Smooth muscle cell (in vitro differentiated cells): ENCODE measurements around the gene PRKCI. TPM values are rescaled to one million over a fixed set of nuclear protein-coding genes. Genes with fewer than 3 reads are reported as not detected.

Source experiments
- DNase-seq: peaks from one replicate; lab custom pipeline; 2025; ENCODE audit not compliant: unreplicated experiment; lab: John Stamatoyannopoulos, UW
- H2AFZ ChIP-seq: fragments of 200-600 bp; sonication (generic); 2 replicates; pipeline ENCODE4 v1.6.0; 2016; ENCODE audit warnings: antibody characterized with exemption, low read depth, mild to moderate bottlenecking
- H3F3A ChIP-seq: fragments of 200-600 bp; sonication (generic); 2 replicates; pipeline ENCODE4 v1.6.0; 2017; ENCODE audit warnings: antibody characterized with exemption, low read depth
- H3K27ac ChIP-seq: fragments of 200-600 bp; sonication (generic); 2 replicates; pipeline ENCODE4 v1.5.1; 2016; ENCODE audit warnings: low read depth, mild to moderate bottlenecking
- H3K27me3 ChIP-seq: fragments of 200-600 bp; sonication (generic); 2 replicates; pipeline ENCODE4 v1.6.1; 2016; ENCODE audit warnings: low read depth, mild to moderate bottlenecking
- H3K36me3 ChIP-seq: fragments of 200-600 bp; sonication (generic); 2 replicates; pipeline ENCODE4 v1.5.1; 2016; ENCODE audit warnings: low read depth
- H3K4me1 ChIP-seq: fragments of 200-600 bp; sonication (generic); 2 replicates; pipeline ENCODE4 v1.5.1; 2016; ENCODE audit warnings: low read depth
- H3K4me2 ChIP-seq: fragments of 200-600 bp; sonication (generic); 2 replicates; pipeline ENCODE4 v1.6.0; 2016; ENCODE audit warnings: mild to moderate bottlenecking
- H3K4me3 ChIP-seq: fragments of 200-600 bp; sonication (generic); 2 replicates; pipeline ENCODE4 v1.5.1; 2016; ENCODE audit warnings: mild to moderate bottlenecking
- H3K79me2 ChIP-seq: fragments of 200-600 bp; sonication (generic); 2 replicates; pipeline ENCODE4 v1.6.0; 2016; ENCODE audit warnings: low read depth, mild to moderate bottlenecking
- H3K9ac ChIP-seq: fragments of 200-600 bp; sonication (generic); 2 replicates; pipeline ENCODE4 v1.6.0; 2016; ENCODE audit warnings: low read depth
- H3K9me3 ChIP-seq: fragments of 200-600 bp; sonication (generic); replicated peaks from 2 replicates; pipeline ENCODE4 v1.5.1; 2016; ENCODE audit warnings: low read depth
- H4K20me1 ChIP-seq: fragments of 200-600 bp; sonication (generic); 2 replicates; pipeline ENCODE4 v1.6.0; 2016; ENCODE audit warnings: low read depth
- WGBS: methylation state at CpG from one replicate; pipeline ENCODE4 v1.1.7; 2016; ENCODE audit warnings: low lambda C conversion rate; 5-methylcytosine and 5-hydroxymethylcytosine counted together
- polyA plus RNA-seq: library from polyadenylated mRNA; unstranded; fragments of >200 nt; fragmentation: Nextera tagmentation; extraction: Ambion mirVana; gene quantifications from 2 replicates; pipeline ENCODE4 v1.2.1, GENCODE V29; 2016
- total RNA-seq: library from RNA; depleted of rRNA; stranded (reverse); fragments of >200 nt; gene quantifications from 2 replicates; pipeline ENCODE4 v1.2.3, GENCODE V29; 2014
- TF ChIP-seq, protein P1 (sequence below): fragments of 200-600 bp; sonication (generic); IDR thresholded peaks from 2 replicates; pipeline ENCODE4 v1.5.1; 2017; ENCODE audit warnings: borderline replicate concordance, mild to moderate bottlenecking, antibody characterized with exemption; ENCODE audit not compliant: insufficient read depth, poor library complexity, severe bottlenecking

PRKCI gene
- total and polyA plus RNA-seq, 2 experiments from 2014 or later: 20.0 to 62.6 TPM

DNA sequence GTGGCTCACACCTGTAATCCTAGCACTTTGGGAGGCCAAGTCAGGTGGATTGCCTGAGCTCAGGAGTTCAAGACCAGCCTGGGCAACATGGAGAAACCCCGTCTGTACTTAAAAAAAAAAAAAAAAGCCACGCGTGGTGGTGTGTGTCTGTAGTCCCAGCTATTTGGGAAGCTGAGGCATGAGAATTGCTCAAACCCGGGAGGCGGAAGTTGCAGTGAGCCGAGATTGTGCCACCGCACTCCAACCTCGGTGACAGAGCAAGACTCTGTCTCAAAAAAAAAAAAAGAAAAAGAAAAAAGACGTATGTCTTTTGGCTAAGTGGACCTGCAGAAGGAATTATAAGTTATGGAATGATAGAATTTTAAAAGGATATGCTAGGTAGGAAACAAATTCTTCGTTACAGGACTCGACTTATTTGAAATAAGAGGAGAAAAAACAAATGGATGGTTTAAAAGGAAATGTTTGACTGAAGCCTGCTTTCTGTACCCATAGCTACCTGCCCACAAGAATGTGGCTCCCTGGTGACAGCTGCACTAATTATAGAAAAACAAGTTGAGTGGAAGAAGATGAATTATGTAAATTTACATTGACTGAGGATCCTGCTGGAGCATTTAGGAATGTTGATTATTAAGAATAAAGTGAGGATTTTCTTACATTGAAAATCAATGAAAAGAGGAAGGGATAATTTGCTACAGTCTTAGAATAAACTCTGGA, 99.3 kb downstream of the PRKCI start:
- Histone ChIP-seq H4K20me1 (no peaks in the 10 kb centered on the region), H3K36me3 (no peaks in the 10 kb centered on the region), H3K27ac (peak overlapping the region; percentile 98), H3K27me3 (no peaks in the 10 kb centered on the region), H3K4me1 (peaks cover 5% of the 10 kb centered on the region), H3K9me3 (no peaks in the 10 kb centered on the region), H3K9ac (peak overlapping the region; percentile 87), H3K79me2 (no peaks in the 10 kb centered on the region), H2AFZ (no peak overlapping the region), H3F3A (no peaks in the 10 kb centered on the region), H3K4me3 (no peak overlapping the region), H3K4me2 (peak overlapping the region; percentile 60)
- WGBS: 76% methylated on average over 11 of the region's 11 CpGs
- TF ChIP-seq, protein P1, sequence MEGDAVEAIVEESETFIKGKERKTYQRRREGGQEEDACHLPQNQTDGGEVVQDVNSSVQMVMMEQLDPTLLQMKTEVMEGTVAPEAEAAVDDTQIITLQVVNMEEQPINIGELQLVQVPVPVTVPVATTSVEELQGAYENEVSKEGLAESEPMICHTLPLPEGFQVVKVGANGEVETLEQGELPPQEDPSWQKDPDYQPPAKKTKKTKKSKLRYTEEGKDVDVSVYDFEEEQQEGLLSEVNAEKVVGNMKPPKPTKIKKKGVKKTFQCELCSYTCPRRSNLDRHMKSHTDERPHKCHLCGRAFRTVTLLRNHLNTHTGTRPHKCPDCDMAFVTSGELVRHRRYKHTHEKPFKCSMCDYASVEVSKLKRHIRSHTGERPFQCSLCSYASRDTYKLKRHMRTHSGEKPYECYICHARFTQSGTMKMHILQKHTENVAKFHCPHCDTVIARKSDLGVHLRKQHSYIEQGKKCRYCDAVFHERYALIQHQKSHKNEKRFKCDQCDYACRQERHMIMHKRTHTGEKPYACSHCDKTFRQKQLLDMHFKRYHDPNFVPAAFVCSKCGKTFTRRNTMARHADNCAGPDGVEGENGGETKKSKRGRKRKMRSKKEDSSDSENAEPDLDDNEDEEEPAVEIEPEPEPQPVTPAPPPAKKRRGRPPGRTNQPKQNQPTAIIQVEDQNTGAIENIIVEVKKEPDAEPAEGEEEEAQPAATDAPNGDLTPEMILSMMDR: no peak
- no peak for DNase-seq

GRCh38 chr3:170322566-170323269, 100.5 kb downstream of the PRKCI start:
- Histone ChIP-seq H3F3A (no peaks in the 10 kb centered on the region), H3K27me3 (no peaks in the 10 kb centered on the region), H2AFZ (peak overlapping the region; percentile 66), H3K4me1 (peaks cover 5% of the 10 kb centered on the region), H3K9ac (peak overlapping the region; percentile 87), H3K9me3 (no peaks in the 10 kb centered on the region), H3K36me3 (no peaks in the 10 kb centered on the region), H3K4me3 (no peak overlapping the region), H3K4me2 (peak overlapping the region; percentile 60), H4K20me1 (no peaks in the 10 kb centered on the region), H3K79me2 (no peaks in the 10 kb centered on the region), H3K27ac (peak overlapping the region; percentile 98)
- no peak for DNase-seq
- WGBS: 64% methylated on average over 10 of the region's 10 CpGs
- TF ChIP-seq, protein P1: no peak

GRCh38 chr3:170323331-170323730, 101.1 kb downstream of the PRKCI start:
- no peaks in the 10 kb centered on the region for H3K27me3 ChIP-seq
- no peaks in the 10 kb centered on the region for H3K79me2 ChIP-seq
- H4K20me1 ChIP-seq: no peaks in the 10 kb centered on the region
- peak overlapping the region; percentile 87 for H3K9ac ChIP-seq
- H3K9me3 ChIP-seq: no peaks in the 10 kb centered on the region
- peak overlapping the region; percentile 66 for H2AFZ ChIP-seq
- no peak overlapping the region for H3K4me3 ChIP-seq
- H3K4me2 ChIP-seq: peak overlapping the region; percentile 60
- TF ChIP-seq, protein P1: no peak
- H3F3A ChIP-seq: no peaks in the 10 kb centered on the region
- peaks cover 5% of the 10 kb centered on the region for H3K4me1 ChIP-seq
- no peaks in the 10 kb centered on the region for H3K36me3 ChIP-seq
- WGBS: 49% methylated on average over 6 of the region's 6 CpGs
- H3K27ac ChIP-seq: peak overlapping the region; percentile 98
- DNase-seq: no peak
